ENCODE results near the gene PAGE4. TPM values are rescaled to one million over a fixed set of nuclear protein-coding genes. Genes with fewer than 3 reads are reported as not detected.

The PAGE4 gene
- total and polyA plus RNA-seq, 8 donors: not detected

DNA sequence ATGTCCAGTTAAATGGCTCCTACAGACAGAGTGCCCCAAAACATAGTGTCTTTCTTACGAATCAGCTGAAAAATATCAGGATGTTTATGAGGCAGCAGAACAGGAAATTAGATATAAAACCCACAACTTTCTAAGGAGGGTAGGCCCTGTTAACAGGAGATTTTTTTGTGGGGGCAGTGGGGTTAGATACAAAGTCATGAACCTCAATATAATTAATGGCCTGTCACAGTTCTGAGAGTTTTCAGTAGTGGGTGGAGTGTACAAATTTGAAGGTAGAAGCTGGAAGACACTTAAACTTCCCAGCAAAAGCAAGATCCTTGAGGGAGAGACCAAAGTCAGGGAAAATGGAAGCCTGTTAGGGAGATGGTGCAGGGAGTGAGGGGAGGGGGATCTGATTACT lies 17.4 kb downstream of the PAGE4 start:
- 57 to 72% (median 59%) methylated on average over 1 of the region's 1 CpG for WGBS, 5 donors

DNA sequence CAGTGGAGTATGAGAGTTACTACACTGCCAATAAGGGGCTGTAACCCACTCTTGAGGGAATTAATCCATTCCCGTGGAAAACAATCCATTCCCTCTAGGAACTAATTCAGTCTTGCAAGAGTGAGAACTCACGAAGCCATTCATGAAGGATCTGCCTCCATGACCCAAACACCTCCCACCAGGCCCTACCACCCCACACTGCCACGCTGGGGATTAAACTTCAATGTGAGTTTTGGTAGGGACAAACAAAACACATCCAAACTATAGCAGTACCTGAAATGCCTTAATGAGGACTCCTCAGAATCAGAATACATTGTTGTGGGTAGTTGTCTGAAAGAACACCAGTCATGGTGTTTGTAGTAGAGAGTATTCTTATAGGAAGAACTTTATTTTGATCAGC lies 19.2 kb downstream of the PAGE4 start:
- WGBS, 5 donors: 67 to 92% (median 88%) methylated on average over 3 of the region's 3 CpGs
- Histone ChIP-seq H3K4me3 (no peak overlapping the region), H3K36me3 (no peaks in the 10 kb centered on the region), H3K27me3 (peaks cover 0 to 6% (median 0%) of the 10 kb centered on the region in 3 donors), H3K9me3 (no peaks in the 10 kb centered on the region), H3K4me1 (no peaks in the 10 kb centered on the region), H3K27ac (no peak overlapping the region)
- intact Hi-C loops (cut with DNase I; ENCODE audit: low total_unique reads): no loop called here
- no peak for DNase-seq
- TF ChIP-seq EP300 (IDR thresholded peaks at IDR 0.05): no peak
- no peak for TF ChIP-seq POLR2A (IDR thresholded peaks at IDR 0.05)
- TF ChIP-seq POLR2AphosphoS5 (IDR thresholded peaks at IDR 0.05): no peak
- TF ChIP-seq, protein P1, sequence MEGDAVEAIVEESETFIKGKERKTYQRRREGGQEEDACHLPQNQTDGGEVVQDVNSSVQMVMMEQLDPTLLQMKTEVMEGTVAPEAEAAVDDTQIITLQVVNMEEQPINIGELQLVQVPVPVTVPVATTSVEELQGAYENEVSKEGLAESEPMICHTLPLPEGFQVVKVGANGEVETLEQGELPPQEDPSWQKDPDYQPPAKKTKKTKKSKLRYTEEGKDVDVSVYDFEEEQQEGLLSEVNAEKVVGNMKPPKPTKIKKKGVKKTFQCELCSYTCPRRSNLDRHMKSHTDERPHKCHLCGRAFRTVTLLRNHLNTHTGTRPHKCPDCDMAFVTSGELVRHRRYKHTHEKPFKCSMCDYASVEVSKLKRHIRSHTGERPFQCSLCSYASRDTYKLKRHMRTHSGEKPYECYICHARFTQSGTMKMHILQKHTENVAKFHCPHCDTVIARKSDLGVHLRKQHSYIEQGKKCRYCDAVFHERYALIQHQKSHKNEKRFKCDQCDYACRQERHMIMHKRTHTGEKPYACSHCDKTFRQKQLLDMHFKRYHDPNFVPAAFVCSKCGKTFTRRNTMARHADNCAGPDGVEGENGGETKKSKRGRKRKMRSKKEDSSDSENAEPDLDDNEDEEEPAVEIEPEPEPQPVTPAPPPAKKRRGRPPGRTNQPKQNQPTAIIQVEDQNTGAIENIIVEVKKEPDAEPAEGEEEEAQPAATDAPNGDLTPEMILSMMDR (IDR thresholded peaks at IDR 0.05): no peak

More for the DNA sequence above, 17.4 kb downstream of the PAGE4 start:
- DNase-seq: no peak
- H3K36me3 ChIP-seq: no peaks in the 10 kb centered on the region
- H3K4me1 ChIP-seq: no peaks in the 10 kb centered on the region
- peaks cover 0 to 6% (median 0%) of the 10 kb centered on the region in 3 donors for H3K27me3 ChIP-seq
- intact Hi-C loops (cut with DNase I; ENCODE audit: low total_unique reads): no loop called here
- TF ChIP-seq POLR2AphosphoS5 (IDR thresholded peaks at IDR 0.05) (no peak), EP300 (IDR thresholded peaks at IDR 0.05) (no peak), POLR2A (IDR thresholded peaks at IDR 0.05) (no peak)
- TF ChIP-seq, protein P1 (IDR thresholded peaks at IDR 0.05): no peak
- no peak overlapping the region for H3K4me3 ChIP-seq
- no peak overlapping the region for H3K27ac ChIP-seq
- H3K9me3 ChIP-seq: no peaks in the 10 kb centered on the region

DNA sequence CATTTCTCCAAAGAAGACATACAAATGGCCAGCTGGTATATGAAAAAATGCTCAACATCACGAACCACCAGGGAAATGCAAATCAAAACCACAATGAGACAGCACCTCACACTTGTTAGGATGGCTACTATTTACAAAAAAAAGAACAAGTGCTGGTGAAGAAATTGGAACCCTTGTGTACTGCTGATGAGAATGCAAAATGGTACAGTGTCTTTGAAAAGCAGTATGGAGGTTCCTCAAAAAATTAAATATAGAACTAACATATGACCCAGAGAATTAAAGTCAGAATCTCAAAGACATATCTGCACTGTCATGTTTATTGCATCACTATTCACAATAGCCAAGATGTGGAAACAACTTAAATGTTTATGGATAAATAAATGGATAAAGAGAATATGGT lies 20.9 kb downstream of the PAGE4 start:
- 35 to 75% (median 57%) methylated on average over 1 of the region's 1 CpG for WGBS, 5 donors
- TF ChIP-seq POLR2A (IDR thresholded peaks at IDR 0.05) (no peak), POLR2AphosphoS5 (IDR thresholded peaks at IDR 0.05) (no peak), EP300 (IDR thresholded peaks at IDR 0.05) (no peak)
- TF ChIP-seq, protein P1 (IDR thresholded peaks at IDR 0.05): no peak
- no peak for DNase-seq
- intact Hi-C loops (cut with DNase I; ENCODE audit: low total_unique reads): no loop called here
- Histone ChIP-seq H3K36me3 (no peaks in the 10 kb centered on the region), H3K9me3 (peaks cover 0 to 1% (median 0%) of the 10 kb centered on the region in 4 donors), H3K4me3 (no peak overlapping the region), H3K27ac (no peak overlapping the region), H3K27me3 (peaks cover 0 to 8% (median 0%) of the 10 kb centered on the region in 3 donors), H3K4me1 (no peaks in the 10 kb centered on the region)

DNA sequence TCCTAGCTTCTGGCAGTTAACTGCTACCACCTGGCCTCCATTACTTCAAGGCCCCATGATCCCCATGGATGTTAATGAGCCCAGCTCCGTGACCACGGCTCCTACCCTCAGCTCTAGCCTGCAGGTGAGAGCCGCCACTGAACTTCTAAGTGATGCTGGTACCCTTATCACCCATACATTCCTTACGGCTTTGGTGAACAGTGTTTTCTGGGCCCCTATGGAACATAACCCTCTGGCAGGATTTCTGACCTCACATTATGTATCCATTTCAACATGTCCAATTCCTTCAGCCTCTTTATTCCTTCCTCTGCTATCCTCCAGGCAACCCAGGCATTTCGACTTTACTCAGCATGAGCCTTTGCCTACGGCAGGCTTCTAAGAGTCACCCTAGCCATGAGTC lies 24.6 kb downstream of the PAGE4 start:
- Histone ChIP-seq H3K4me3 (no peak overlapping the region), H3K36me3 (no peaks in the 10 kb centered on the region), H3K27me3 (peaks cover 0 to 7% (median 0%) of the 10 kb centered on the region in 3 donors), H3K9me3 (peaks cover 0 to 4% (median 0%) of the 10 kb centered on the region in 4 donors), H3K4me1 (no peaks in the 10 kb centered on the region), H3K27ac (no peak overlapping the region)
- WGBS, 5 donors: 75 to 92% (median 87%) methylated on average over 6 of the region's 6 CpGs
- no peak for DNase-seq
- TF ChIP-seq, protein P1 (IDR thresholded peaks at IDR 0.05): no peak
- TF ChIP-seq EP300 (IDR thresholded peaks at IDR 0.05) (no peak), POLR2A (IDR thresholded peaks at IDR 0.05) (no peak), POLR2AphosphoS5 (IDR thresholded peaks at IDR 0.05) (no peak)
- intact Hi-C loops (cut with DNase I; ENCODE audit: low total_unique reads): no loop called here
